Activated gamma-delta T cell treated with anti-CD3 and anti-CD28 coated beads, Interleukin-2, amount 50 U/mL, for 16 hours (primary cell): Measurements from ENCODE around the gene SESN3.
"Not testable (repeated sequence)": the region's sequence is repeated elsewhere in the genome, so short reads cannot be mapped to it uniquely, and the experiment has no call there.

Experiments used
- DNase-seq: peaks from one replicate; pipeline ENCODE4 v3.0.0-alpha.2; 2020; ENCODE audit warnings: low read depth

The SESN3 gene

GRCh38 chr11:95231127-95231880 is at the start of gene SESN3:
Gene SESN3 (minus strand): TSS chr11:95231202. CDS start chr11:95230860, 342 bp downstream.
- peak; percentile 96 for DNase-seq

GRCh38 chr11:95279921-95280868 is 49.2 kb upstream of the SESN3 start:
- no peak for DNase-seq

GRCh38 chr11:95277868-95278267 is 46.9 kb upstream of the SESN3 start:
- no peak for DNase-seq

GRCh38 chr11:95276139-95276538 is 45.1 kb upstream of the SESN3 start:
- no peak for DNase-seq

GRCh38 chr11:95273618-95274017 is 42.6 kb upstream of the SESN3 start:
- DNase-seq = not testable (repeated sequence)

- DNase-seq = no peak
Observed at GRCh38 chr11:95269036-95269819, 38.2 kb upstream of the SESN3 start.

- DNase-seq = no peak
Observed at GRCh38 chr11:95268391-95268790, 37.4 kb upstream of the SESN3 start.

GRCh38 chr11:95267601-95268213 is 36.7 kb upstream of the SESN3 start:
- no peak for DNase-seq

GRCh38 chr11:95266751-95267374 is 35.9 kb upstream of the SESN3 start:
- DNase-seq = no peak

GRCh38 chr11:95264881-95265280 is 33.9 kb upstream of the SESN3 start:
- no peak for DNase-seq

GRCh38 chr11:95262994-95263765 is 32.2 kb upstream of the SESN3 start:
- no peak for DNase-seq

- DNase-seq = no peak
Observed at GRCh38 chr11:95257456-95257971, 26.5 kb upstream of the SESN3 start.

GRCh38 chr11:95256321-95256779 is 25.3 kb upstream of the SESN3 start:
- DNase-seq = no peak

- no peak for DNase-seq
Observed at GRCh38 chr11:95255251-95256145, 24.5 kb upstream of the SESN3 start.

GRCh38 chr11:95254716-95255115 is 23.7 kb upstream of the SESN3 start:
- DNase-seq = no peak

GRCh38 chr11:95254131-95254704 is 23.2 kb upstream of the SESN3 start:
- DNase-seq = peak; percentile 63

GRCh38 chr11:95253141-95253540 is 22.1 kb upstream of the SESN3 start:
- DNase-seq = no peak

- DNase-seq = no peak
Observed at GRCh38 chr11:95252586-95252985, 21.6 kb upstream of the SESN3 start.

- DNase-seq = not testable (repeated sequence)
Observed at GRCh38 chr11:95251896-95252295, 20.9 kb upstream of the SESN3 start.
